GM12892 (cell line): Measurements from ENCODE around the gene DPH2.

Experiments
- DNase-seq: peaks from one replicate; pipeline ENCODE4 v3.0.0; 2011; ENCODE audit not compliant: insufficient read length
- FAIRE-seq: peaks from 2 replicates; lab custom pipeline; 2011; peaks lifted over from hg19 to GRCh38; lab: Jason Lieb, UNC
- POLR2A ChIP-seq: IDR thresholded peaks from 2 replicates; pipeline ENCODE4 v1.6.1; 2011; ENCODE audit warnings: low read depth, low read length, control low read depth
- POLR2AphosphoS5 ChIP-seq: IDR thresholded peaks from 2 replicates; pipeline ENCODE4 v1.6.1; 2011; ENCODE audit warnings: low read depth, low read length, control low read depth
- TAF1 ChIP-seq: IDR thresholded peaks from 2 replicates; pipeline ENCODE4 v1.6.1; 2011; ENCODE audit warnings: low read depth, mild to moderate bottlenecking, control low read depth, low read length, borderline replicate concordance

DPH2 gene

DNA sequence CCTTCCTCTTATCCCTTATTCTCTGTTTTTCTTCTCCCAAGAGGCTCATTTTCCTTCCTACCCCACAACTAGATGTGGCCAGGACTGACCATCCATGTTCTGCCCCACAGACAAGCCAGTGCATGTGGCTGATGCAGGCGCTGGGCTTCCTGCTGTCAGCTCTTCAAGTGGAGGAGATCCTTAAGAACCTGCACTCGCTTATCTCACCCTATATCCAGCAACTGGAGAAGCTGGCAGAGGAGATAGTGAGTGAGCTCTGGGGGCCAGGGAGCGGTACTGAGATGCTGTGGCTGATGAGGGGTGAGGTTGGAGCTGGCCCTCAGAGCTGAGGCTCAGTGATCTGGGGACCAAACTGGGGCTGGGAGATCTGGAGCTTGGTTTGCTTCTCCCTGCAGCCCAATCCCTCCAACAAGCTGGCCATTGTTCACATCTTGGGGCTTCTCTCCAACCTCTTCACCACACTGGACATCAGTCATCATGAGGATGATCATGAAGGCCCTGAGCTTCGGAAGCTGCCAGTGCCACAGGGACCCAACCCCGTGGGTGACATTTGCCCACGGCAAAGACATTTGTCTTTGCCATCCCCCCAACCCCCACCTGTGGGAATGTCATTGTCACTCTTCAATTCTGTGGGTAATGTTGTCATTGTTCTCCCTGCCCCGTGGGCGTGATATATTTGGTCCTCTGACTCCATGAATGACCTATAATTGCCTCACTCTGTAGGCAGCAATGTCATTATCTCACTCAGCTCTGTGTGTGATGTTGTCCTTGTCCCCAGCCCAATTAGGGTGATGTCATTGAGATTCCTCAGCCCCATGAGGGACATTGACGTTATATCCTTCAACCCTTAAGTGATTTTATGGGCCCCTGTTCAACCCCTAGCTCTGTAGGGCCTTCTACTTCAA is 11.2 kb upstream of the DPH2 start:
- TF ChIP-seq POLR2A (no peak), TAF1 (no peak)
- no peak for DNase-seq
- no peak for FAIRE-seq

DNA sequence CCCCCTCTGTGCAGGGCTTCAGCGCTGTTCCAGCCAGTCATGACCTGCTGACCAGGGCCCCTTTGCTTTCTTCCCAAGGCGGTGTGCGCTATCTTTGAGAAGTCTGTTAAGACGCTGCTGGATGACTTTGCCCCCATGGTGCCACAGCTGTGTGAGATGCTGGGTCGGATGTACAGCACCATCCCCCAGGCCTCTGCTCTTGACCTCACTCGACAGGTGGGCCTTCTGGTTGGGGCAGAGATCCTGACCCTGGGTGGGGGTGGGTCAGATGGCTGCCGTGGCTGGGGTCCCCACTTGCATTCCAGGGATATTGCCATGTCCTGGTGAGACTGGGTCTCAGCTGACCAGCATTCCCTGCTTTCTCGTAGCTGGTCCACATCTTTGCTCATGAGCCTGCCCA is 9.0 kb upstream of the DPH2 start:
- DNase-seq (no peak), FAIRE-seq (no peak)
- TF ChIP-seq TAF1 (no peak), POLR2AphosphoS5 (no peak), POLR2A (no peak)

- TF ChIP-seq POLR2AphosphoS5 (no peak), POLR2A (no peak), TAF1 (no peak)
- DNase-seq: no peak
- no peak for FAIRE-seq
Observed at GRCh38 chr1:43961692-43962091, 8.1 kb upstream of the DPH2 start.

GRCh38 chr1:43962324-43962723 is 7.5 kb upstream of the DPH2 start:
- no peak for DNase-seq
- TF ChIP-seq TAF1: no peak
- TF ChIP-seq POLR2A: no peak
- TF ChIP-seq POLR2AphosphoS5: no peak
- FAIRE-seq: no peak

- TF ChIP-seq TAF1 (no peak), POLR2AphosphoS5 (no peak), POLR2A (no peak)
- DNase-seq: no peak
- FAIRE-seq: no peak
Observed at GRCh38 chr1:43963006-43963405, 6.8 kb upstream of the DPH2 start.

DNA sequence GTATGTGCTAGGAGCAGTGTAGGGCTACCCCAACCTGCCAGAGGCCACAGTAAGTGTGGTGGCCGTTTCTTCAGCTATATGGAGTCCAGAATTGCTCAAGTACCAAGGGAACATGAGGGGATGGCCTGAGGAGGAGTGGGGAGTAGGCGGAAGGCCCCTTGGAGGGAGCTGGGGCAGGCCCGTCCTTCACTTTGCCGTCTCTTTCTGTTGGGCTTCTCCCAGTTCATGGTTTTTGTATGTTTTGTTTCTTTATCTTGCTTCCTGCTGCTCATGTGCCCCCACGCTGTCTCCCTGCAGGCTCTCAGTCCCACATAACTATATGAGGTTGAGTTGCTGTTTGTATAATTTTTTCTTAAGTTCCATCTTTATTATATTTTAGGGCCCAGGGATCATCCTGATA is 5.9 kb upstream of the DPH2 start:
- DNase-seq: no peak
- FAIRE-seq: no peak
- TF ChIP-seq TAF1 (no peak), POLR2A (no peak), POLR2AphosphoS5 (no peak)

- no peak for TF ChIP-seq POLR2A
- no peak for TF ChIP-seq TAF1
- no peak for TF ChIP-seq POLR2AphosphoS5
- no peak for DNase-seq
- FAIRE-seq: no peak
Observed at GRCh38 chr1:43965316-43965715, 4.5 kb upstream of the DPH2 start.

GRCh38 chr1:43968348-43968948 is 1.4 kb upstream of the DPH2 start:
- DNase-seq (no peak), FAIRE-seq (no peak)
- TF ChIP-seq TAF1 (no peak), POLR2A (no peak), POLR2AphosphoS5 (no peak)

DNA sequence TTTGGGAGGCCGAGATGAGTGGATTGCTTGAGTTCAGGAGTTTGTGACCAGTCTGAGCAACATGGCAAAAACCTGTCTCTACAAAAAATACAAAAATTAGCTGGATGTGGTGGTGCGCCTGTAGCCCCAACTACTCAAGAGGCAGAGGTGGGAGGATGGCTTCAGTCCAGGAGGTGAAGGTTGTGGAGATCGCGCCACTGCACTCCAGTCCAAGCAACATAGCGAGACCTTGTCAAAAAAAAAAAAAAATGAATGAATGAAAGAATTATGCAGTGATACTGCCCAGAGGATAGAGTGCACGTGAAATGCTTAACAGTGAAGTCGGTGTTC is 429 bp upstream of the DPH2 start:
- no peak for DNase-seq
- FAIRE-seq: no peak
- TF ChIP-seq POLR2AphosphoS5 (no peak), TAF1 (no peak), POLR2A (no peak)

DNA sequence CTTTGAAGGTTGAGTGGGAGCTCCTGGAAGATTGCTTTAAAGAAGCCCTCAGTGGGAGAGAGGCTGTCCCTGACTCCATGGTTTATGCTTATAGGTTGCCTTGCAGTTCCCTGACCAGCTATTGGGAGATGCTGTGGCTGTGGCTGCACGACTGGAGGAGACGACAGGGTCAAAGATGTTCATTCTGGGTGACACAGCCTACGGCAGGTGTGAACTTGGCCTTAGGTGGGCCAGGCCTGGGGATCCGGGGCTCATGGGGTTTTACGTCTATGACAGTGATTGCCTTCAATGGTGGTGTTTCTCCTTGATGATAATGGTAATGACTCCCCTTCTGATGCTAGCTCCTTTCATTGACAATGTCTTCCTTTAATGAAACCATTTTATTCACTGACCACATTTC is 692 bp downstream of the DPH2 start:
- TF ChIP-seq POLR2A: no peak
- DNase-seq (no peak), FAIRE-seq (peak; percentile 17)

DNA sequence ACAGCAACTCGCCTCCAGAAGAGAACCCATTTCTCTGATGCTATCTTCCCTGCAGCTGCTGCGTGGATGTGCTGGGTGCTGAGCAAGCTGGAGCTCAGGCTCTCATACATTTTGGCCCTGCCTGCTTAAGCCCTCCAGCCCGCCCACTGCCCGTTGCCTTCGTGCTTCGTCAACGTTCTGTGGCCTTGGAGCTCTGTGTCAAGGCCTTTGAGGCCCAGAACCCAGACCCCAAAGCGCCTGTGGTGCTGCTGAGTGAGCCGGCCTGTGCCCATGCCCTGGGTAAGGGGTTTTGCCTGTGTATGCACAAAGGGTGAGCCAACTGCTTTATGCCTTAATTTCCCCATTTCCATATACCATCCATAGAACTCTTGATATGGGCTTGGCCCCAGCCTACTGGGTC is 1.1 kb downstream of the DPH2 start:
- TF ChIP-seq POLR2AphosphoS5 (no peak), TAF1 (no peak), POLR2A (no peak)
- no peak for FAIRE-seq

GRCh38 chr1:43971336-43971980 is 1.6 kb downstream of the DPH2 start:
- FAIRE-seq (no peak), DNase-seq (no peak)
- TF ChIP-seq POLR2A (no peak), POLR2AphosphoS5 (no peak), TAF1 (no peak)

More for the DNA sequence above, 1.1 kb downstream of the DPH2 start:
- no peak for DNase-seq
